Embryonic facial prominence (tissue), 1 donor: ENCODE data around the gene ADAMTSL5.
A peak's percentile ranks its signal among the peaks of the same experiment; 100 is the strongest.
"Not testable (repeated sequence)": the region's sequence is repeated elsewhere in the genome, so short reads cannot be mapped to it uniquely, and the experiment has no call there.

Source experiments
- DNase-seq: peaks from one replicate; pipeline ENCODE4 v3.0.0-alpha.2; 2016; ENCODE audit errors: extremely low spot score

Gene ADAMTSL5

GRCh38 chr19:1511318-1512317 is 1.2 kb downstream of the ADAMTSL5 start:
- no peak for DNase-seq

- DNase-seq: no peak
Measured at GRCh38 chr19:1510807-1511206, 2.0 kb downstream of the ADAMTSL5 start.

GRCh38 chr19:1510442-1510806 is 2.4 kb downstream of the ADAMTSL5 start:
- DNase-seq: no peak

- DNase-seq: no peak
Measured at GRCh38 chr19:1509602-1510441, 3.0 kb downstream of the ADAMTSL5 start.

- DNase-seq: no peak
Measured at GRCh38 chr19:1508507-1508856, 4.3 kb downstream of the ADAMTSL5 start.

- peak; percentile 85 for DNase-seq
Measured at GRCh38 chr19:1507763-1508506, 4.9 kb downstream of the ADAMTSL5 start.

DNA sequence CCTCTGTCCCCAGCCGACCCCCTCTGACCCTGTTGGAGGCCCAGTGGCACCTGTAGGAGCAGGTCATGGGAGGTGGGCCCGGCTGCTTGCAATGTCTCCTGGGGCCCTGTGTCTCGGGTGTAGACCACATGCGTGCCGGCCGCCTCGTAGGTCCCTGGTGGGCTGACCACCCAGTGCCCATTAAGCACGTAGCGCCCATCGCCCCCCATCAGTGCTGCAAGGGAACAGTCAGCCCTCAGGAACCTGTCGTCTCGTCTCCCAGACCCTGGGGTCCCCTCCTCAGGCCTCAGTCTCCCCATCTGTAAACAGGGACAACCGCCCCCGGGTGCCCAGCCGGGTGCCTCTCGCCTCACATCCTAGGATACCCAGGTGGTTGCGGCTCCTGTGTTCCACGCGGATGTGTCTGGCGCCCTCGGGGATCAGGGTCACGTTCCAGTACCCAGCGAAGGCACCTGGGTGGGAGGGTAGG is 5.6 kb downstream of the ADAMTSL5 start:
- no peak for DNase-seq

- no peak for DNase-seq
Measured at GRCh38 chr19:1505991-1506881, 6.6 kb downstream of the ADAMTSL5 start.

DNA sequence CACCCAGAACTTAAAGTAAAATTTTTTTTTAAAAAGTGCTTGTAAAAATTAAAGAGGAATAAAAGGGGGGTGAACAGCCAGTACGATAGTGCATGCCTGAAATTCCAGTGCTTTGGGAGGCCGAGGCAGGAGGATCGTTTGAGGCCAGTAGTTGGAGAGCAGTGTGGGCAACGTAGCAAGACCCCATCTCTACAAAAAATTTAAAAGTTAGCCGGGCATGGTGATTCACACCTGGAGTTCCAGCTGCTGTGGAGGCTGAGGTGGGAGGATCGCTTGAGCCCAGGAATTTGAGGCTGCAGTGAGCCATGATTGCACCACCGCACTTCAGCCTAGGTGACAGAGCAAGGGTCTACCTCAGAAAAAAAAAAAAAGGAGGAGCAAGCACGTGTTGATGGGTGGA is 7.8 kb downstream of the ADAMTSL5 start:
- no peak for DNase-seq

- DNase-seq: no peak
Measured at GRCh38 chr19:1503925-1504773, 8.7 kb downstream of the ADAMTSL5 start.

GRCh38 chr19:1503089-1503924 is 9.5 kb downstream of the ADAMTSL5 start:
- no peak for DNase-seq

DNA sequence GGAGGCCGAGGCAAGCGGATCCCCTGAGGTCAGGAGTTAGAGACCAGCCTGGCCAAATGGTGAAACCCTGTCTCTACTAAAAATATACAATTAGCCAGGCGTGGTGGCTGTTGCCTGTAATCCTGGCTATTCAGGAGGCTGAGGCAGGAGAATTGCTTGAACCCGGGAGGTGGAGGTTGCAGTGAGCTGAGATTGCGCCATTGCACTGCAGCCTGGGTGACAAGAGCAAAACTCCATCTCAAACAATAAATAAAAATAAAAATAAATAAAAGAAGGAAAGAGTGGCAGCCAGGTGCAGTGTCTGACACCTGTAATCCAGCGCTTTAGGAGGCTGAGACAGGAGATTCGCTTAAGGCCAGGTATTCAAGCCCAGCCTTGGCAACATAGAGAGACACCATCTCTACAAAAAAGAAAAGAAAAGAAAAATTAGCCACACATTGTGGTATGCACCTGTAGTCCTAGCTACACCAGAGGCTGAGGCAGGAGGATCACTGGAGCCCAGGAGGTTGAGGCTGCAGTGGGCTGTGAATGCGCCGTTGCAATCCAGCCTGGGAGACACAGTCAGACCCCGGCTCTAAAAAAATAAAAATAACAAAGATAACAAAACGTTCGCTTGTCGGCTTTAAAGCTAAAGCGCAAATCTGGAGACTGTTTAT is 10.3 kb downstream of the ADAMTSL5 start:
- no peak for DNase-seq

GRCh38 chr19:1501200-1501595 is 11.6 kb downstream of the ADAMTSL5 start:
- DNase-seq: no peak

GRCh38 chr19:1499231-1499630 is 13.6 kb downstream of the ADAMTSL5 start:
- DNase-seq: not testable (repeated sequence)

- DNase-seq: no peak
Measured at GRCh38 chr19:1497578-1498235, 15.1 kb downstream of the ADAMTSL5 start.

DNA sequence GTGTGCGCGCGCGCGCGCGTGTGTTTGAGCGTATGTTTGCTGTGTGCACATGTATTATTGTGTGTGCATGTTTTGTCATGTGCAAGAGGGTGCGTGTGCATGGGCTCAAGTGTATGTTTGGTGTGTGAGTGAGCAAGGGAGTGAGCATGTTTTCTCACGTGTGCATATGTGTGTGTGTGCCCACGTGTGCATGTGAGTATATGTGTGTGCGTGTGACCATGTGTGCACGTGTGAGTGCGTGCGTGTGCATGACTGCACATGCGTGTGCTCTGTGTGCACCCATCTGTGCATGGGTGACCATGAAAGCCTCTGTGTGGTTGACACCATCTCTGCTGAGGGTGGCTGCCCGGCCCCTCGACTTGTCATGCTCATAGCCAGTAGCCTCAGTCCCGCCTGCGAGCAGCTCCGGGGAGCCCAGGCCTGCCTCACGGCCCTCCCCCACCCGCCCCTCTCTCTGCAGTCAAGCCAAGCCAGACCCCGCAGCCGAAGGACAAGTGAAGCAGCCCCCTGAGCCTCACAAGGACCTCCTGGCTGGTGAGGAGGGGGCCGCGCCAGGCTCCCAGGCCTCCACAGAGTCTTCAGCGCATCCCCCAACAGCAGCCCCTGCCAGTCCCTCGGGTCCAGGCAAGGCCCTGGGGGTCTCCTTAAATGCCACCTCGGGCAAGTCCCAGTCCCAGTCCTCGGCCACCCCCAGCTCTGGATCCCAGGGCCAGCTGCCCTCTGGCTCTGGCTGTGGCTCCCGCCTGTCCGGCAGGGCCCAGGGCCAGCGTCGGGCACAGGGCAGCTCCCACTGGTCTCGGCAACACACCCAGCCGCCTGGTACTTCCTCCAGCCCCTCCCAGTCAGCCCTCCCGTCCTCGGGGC is 15.9 kb downstream of the ADAMTSL5 start:
- DNase-seq: no peak
